Activated T-helper 17 cell treated with anti-CD3 and anti-CD28 coated beads, Interleukin-2, amount 50 U/mL, for 72 hours (primary cell): Measurements from ENCODE around the gene STX1B. TPM values are rescaled to one million over a fixed set of nuclear protein-coding genes. Genes with fewer than 3 reads are reported as not detected.

ENCODE experiments used
- ATAC-seq: fragments of 150-1000 bp; cut with Tn5 transposase; replicated peaks from 2 replicates; pipeline ENCODE4 v1.10.0; 2021; ENCODE audit warnings: mild to moderate bottlenecking, moderate library complexity
- H3K27ac Mint-ChIP-seq: one replicate; pipeline ENCODE4 v1.8.0; 2022; ENCODE audit warnings: mixed read lengths
- H3K27me3 Mint-ChIP-seq: one replicate; pipeline ENCODE4 v1.8.0; 2022; ENCODE audit warnings: mixed read lengths
- H3K36me3 Mint-ChIP-seq: one replicate; pipeline ENCODE4 v1.8.0; 2022; ENCODE audit warnings: low read depth, mild to moderate bottlenecking, mixed read lengths
- H3K4me1 Mint-ChIP-seq: one replicate; pipeline ENCODE4 v1.8.0; 2022; ENCODE audit warnings: mixed read lengths
- H3K4me3 Mint-ChIP-seq: one replicate; pipeline ENCODE4 v1.8.0; 2022; ENCODE audit warnings: mild to moderate bottlenecking, mixed read lengths
- H3K9me3 Mint-ChIP-seq: one replicate; pipeline ENCODE4 v1.8.0; 2022; ENCODE audit warnings: mixed read lengths
- total RNA-seq, 2 donors: library from RNA; stranded (reverse); gene quantifications; one replicate each; pipeline ENCODE4 v1.2.3, GENCODE V29; 2022

Gene STX1B
- total RNA-seq, 2 donors from 2014 or later: 0.17 to 0.95 TPM

DNA sequence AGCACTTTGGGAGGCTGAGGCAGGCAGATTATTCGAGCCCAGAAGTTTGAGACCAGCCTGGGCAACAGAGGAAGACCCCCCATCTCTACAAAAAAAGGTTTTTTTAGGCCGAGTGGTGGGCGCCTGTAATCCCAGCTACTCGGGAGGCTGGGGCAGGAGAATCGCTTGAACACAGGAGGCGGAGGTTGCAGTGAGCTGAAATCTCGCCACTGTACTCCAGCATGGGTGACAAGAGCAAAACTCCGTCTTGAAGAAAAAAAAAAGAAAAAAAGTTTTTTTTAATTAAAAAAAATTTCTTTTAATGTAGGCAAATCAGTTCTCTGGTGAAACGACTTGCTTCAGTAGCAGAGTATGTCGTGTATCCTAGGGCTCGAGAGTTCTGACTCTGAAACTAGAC lies 14.5 kb downstream of the STX1B start:
- Mint-ChIP-seq H3K27me3 (no peaks in the 10 kb centered on the region), H3K36me3 (no peaks in the 10 kb centered on the region), H3K4me1 (peaks cover 6% of the 10 kb centered on the region), H3K9me3 (no peaks in the 10 kb centered on the region), H3K27ac (no peak overlapping the region), H3K4me3 (peak overlapping the region; percentile 70)
- ATAC-seq: no peak

DNA sequence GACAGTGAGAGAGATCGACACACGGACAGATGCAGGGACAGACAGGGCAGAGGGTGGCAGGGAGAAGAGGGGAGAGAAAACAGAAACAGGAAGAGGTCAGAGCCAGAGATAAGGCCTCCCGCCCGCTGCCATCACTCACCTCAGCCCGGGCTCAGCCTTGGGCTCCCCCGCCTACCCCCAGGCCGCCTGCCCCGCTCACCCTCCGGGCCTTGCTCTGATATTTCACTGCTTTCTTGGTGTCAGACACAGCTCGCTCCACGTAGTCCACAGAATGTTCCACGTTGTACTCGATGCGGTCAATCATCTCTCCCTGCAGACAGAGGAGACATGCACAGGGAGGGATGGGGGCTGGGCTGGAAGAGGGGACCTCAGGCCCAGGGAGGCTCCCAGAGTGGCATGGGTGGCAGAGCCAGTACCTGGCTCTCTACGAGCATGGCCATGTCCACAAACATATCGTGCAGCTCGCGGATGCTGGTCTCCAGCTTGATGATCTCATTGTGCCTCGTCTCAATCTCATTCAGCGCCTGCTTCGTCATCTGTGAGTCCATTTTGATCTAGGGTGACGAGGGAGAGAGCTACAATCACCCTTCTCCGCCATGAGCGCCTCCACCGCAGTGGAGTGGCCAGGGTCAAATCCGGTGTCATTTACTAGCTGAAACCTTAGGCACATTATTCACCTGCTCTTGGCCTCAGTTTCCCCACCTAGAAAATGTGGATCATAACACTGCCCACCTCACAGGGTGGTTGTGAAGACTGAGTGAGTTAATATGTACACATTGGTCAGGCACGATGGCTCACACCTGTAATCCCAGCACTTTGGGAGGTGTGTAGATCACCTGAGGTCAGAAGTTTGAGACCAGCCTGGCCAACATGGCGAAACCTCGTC lies 17.3 kb downstream of the STX1B start:
- Mint-ChIP-seq H3K27ac (no peak overlapping the region), H3K9me3 (no peaks in the 10 kb centered on the region), H3K4me1 (peaks cover 6% of the 10 kb centered on the region), H3K27me3 (no peaks in the 10 kb centered on the region), H3K36me3 (no peaks in the 10 kb centered on the region), H3K4me3 (no peak overlapping the region)
- no peak for ATAC-seq

DNA sequence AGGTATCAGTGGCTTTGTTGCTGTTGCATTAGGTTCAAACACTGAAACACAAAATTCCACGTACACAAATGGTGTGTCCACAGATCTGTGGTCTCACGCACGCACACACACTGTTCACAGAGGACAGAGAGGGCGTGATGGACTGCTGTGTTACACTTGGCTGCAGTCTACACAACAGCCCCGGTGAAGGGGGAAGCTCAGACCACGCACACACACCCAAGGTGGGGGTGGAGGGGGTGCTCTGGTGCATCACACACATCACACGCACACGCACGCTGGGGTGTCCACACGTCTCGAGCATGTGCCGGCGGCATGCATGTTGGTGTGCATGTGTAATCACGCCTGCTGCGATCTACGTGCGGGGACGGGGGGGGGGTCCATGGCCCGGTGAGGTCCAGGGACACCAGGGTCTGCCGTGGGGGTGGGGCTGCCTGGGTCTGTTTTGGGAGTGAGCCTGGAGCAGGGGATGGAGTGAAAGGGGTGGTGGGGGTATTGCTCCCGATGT lies 18.1 kb downstream of the STX1B start:
- no peaks in the 10 kb centered on the region for H3K27me3 Mint-ChIP-seq
- no peak for ATAC-seq
- no peak overlapping the region for H3K27ac Mint-ChIP-seq
- no peaks in the 10 kb centered on the region for H3K36me3 Mint-ChIP-seq
- H3K4me3 Mint-ChIP-seq: no peak overlapping the region
- H3K4me1 Mint-ChIP-seq: peaks cover 6% of the 10 kb centered on the region
- no peaks in the 10 kb centered on the region for H3K9me3 Mint-ChIP-seq

DNA sequence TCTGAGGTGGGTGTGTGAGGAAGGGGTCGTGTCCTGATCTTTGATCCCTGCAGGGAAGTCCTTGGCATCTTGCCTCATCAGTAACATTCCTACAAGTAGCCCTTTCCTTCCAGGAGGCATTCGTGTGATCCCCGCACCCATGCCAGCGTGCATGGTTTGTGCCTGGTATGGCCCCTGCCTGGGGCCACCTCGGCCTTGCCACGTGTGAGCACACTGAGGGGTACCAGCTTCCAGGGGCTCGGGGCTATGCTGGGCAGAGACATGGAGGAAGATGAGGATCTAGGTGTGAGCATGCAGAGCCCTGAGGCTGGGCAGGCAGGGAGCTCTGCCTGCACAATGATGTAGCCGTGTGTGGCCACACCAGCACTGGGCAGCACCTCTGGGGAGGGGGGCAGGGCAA lies 19.4 kb downstream of the STX1B start:
- Mint-ChIP-seq H3K27me3 (no peaks in the 10 kb centered on the region), H3K36me3 (no peaks in the 10 kb centered on the region), H3K4me3 (no peak overlapping the region), H3K27ac (no peak overlapping the region), H3K9me3 (no peaks in the 10 kb centered on the region), H3K4me1 (peaks cover 6% of the 10 kb centered on the region)
- ATAC-seq: no peak

DNA sequence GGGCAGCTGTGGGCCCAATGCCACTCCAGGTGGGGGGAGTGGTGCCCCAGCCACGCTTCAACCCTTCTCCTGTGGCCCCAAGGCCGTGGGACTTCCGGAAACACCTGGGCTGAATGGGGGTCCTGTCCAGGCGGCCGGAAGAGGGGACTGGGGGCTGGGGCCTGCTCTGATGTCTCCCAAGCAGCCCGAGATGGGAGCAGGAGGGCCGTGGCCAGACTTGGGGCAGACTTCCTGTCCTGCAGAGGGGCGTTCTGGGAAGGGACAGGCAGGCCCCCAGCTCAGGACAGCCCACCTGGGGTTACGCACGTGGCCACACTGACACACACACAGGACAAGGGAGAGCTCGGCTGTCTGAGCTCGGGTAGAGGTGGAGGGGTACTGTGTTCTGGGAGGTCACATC lies 20.3 kb downstream of the STX1B start:
- H3K4me1 Mint-ChIP-seq: peaks cover 6% of the 10 kb centered on the region
- no peak overlapping the region for H3K27ac Mint-ChIP-seq
- no peak for ATAC-seq
- no peaks in the 10 kb centered on the region for H3K27me3 Mint-ChIP-seq
- no peaks in the 10 kb centered on the region for H3K36me3 Mint-ChIP-seq
- no peak overlapping the region for H3K4me3 Mint-ChIP-seq
- H3K9me3 Mint-ChIP-seq: no peaks in the 10 kb centered on the region

DNA sequence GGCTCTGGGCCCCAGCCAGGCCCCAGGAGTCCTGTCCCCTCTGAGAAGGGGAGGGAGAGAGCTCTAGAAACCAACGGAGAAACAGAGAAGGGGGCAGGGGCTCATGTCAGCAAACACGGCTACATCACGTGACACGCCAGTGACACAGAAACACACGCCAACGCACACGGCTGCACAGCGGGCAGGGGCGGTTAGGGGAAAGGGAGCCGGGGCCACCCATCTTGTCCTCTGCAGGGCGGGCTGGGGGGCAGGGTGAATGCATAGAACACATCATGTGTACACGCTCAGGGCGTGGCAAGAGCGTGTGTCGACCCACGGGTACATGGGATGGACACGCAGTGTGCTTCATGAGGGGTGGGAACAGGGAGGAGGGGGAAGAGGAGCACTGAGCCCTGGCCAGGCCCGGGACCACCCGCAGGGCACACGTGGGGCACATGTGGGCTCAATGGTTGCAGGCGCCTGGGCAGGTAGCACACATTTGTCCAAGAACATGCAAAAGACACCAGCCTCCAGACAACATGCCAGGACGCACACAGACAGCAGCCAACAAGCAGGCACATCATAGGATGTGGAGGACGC lies 20.9 kb downstream of the STX1B start:
- Mint-ChIP-seq H3K36me3 (no peaks in the 10 kb centered on the region), H3K27me3 (no peaks in the 10 kb centered on the region), H3K27ac (no peak overlapping the region), H3K9me3 (no peaks in the 10 kb centered on the region), H3K4me1 (peaks cover 2% of the 10 kb centered on the region), H3K4me3 (no peak overlapping the region)
- ATAC-seq: no peak

DNA sequence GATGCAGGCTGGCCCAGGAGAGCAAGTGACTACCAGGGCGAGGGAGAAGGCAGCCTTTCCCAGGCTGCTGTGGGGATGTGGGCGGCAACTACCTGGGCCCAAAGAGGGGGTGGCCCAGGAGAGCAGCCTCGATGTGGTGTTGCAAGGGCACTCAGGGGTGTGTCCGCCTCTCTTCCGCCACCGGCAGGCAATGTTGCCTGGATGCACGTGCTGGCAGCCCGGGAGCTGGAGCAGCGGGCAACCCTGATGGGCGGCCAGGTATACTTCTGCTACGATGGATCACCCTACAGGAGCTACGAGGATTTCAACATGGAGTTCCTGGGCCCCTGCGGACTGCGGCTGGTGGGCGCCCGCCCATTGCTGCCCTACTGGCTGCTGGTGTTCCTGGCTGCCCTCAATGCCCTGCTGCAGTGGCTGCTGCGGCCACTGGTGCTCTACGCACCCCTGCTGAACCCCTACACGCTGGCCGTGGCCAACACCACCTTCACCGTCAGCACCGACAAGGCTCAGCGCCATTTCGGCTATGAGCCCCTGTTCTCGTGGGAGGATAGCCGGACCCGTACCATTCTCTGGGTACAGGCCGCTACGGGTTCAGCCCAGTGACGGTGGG lies 22.8 kb downstream of the STX1B start:
- no peak overlapping the region for H3K4me3 Mint-ChIP-seq
- H3K27me3 Mint-ChIP-seq: no peaks in the 10 kb centered on the region
- peaks cover 19% of the 10 kb centered on the region for H3K36me3 Mint-ChIP-seq
- H3K9me3 Mint-ChIP-seq: no peaks in the 10 kb centered on the region
- no peaks in the 10 kb centered on the region for H3K4me1 Mint-ChIP-seq
- H3K27ac Mint-ChIP-seq: no peak overlapping the region
- no peak for ATAC-seq

DNA sequence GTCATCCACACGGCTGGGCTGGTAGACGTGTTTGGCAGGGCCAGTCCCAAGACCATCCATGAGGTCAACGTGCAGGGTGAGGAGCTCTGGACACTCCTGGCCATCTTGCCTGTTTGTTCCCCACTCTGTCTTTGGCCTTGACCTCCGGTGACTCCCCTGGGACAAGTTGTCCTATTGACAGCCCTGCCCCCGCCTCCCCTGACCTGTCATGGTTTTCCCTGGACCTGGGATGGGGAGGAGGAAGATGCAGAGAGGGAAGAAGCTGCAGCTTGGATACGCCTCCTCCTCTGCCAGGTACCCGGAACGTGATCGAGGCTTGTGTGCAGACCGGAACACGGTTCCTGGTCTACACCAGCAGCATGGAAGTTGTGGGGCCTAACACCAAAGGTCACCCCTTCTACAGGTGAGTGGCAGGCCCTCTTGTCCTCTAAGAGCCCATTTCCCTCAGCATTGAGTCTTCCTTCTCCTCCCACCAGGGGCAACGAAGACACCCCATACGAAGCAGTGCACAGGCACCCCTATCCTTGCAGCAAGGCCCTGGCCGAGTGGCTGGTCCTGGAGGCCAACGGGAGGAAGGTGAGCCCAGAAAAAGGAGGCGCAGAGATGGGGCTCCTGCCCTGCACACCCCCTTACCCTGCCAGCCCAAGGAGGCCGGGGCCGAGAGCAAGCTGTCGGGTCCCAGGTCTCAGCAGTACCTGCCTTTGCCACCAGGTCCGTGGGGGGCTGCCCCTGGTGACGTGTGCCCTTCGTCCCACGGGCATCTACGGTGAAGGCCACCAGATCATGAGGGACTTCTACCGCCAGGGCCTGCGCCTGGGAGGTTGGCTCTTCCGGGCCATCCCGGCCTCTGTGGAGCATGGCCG lies 24.1 kb downstream of the STX1B start:
- H3K9me3 Mint-ChIP-seq: no peaks in the 10 kb centered on the region
- no peak for ATAC-seq

DNA sequence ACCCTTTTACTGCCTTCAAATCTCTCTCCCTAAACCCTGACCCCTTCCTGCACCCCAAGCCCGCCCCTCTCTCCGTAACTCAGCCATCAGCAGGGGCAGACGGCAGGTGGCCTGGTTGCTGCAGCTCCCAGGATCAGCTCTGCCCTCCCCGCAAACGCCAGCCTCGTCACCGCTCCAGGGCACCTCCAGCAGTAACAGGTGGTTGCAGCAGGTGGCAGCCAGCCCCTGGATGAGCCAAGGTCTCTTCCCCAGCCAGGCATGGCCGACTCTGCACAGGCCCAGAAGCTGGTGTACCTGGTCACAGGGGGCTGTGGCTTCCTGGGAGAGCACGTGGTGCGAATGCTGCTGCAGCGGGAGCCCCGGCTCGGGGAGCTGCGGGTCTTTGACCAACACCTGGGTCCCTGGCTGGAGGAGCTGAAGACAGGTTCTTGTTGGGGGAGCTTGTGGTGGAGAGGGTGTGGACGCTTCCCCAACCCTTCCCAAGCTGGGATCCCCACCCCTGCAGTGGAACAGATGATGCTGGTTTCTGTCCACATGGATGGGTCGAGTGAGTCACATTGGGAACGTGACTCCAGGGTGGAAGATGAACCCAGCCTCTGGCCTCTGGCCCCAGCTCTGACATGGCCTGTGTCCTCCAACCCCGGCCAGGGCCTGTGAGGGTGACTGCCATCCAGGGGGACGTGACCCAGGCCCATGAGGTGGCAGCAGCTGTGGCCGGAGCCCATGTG lies 24.9 kb downstream of the STX1B start:
- peak; percentile 30 for ATAC-seq
- peaks cover 36% of the 10 kb centered on the region for H3K36me3 Mint-ChIP-seq
- no peaks in the 10 kb centered on the region for H3K27me3 Mint-ChIP-seq
- H3K27ac Mint-ChIP-seq: no peak overlapping the region
- peak overlapping the region; percentile 32 for H3K4me3 Mint-ChIP-seq
- no peaks in the 10 kb centered on the region for H3K4me1 Mint-ChIP-seq
- H3K9me3 Mint-ChIP-seq: no peaks in the 10 kb centered on the region

More for the DNA sequence above, 24.1 kb downstream of the STX1B start:
- H3K4me3 Mint-ChIP-seq: no peak overlapping the region
- H3K27ac Mint-ChIP-seq: no peak overlapping the region
- no peaks in the 10 kb centered on the region for H3K27me3 Mint-ChIP-seq
- no peaks in the 10 kb centered on the region for H3K4me1 Mint-ChIP-seq
- peaks cover 32% of the 10 kb centered on the region for H3K36me3 Mint-ChIP-seq

DNA sequence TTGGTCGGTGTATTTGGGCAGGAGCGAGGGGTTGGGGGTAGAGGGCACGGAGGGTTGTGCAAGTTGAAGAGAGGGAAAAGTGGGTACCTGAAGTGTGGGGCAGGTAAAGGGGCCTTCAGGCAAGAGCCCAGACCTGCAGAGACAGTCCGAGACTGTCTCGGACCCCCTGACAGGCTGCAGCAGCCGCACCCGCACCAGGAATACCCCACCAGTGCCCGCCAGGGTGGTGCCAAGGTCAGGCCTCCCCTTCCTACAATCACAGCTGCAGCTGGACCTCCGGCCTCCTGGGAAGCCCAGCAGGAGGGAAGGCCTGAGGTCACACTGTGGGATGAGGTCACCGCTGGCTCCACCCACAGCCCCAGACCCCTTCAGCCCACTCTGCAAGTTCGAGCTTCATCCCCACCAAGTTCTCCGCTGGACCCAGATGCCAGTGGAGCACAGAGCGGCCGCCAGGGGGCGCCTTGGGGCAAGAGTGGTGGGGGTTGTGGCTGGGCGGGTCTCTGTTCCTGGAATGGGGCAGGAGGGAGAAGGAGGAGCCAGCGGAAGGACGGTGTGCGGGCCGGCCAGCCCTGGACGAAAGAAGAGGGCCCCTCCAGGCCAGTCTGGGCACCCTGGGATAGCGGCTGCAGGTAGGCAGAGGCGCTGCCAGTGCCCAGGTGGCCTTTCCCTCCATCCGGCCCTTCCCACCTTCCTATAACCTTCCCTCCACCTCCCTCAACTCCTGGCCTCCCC lies 25.6 kb downstream of the STX1B start, which contains the start of gene HSD3B7:
Gene HSD3B7, plus strand, starts transcription at position 539 of the 732 bp plus-strand sequence. CDS start 452 bp downstream, outside the sequence.
- peak within 1 kb of the TSS; percentile 32 for H3K4me3 Mint-ChIP-seq
- no peaks in the 10 kb centered on the region for H3K27me3 Mint-ChIP-seq
- H3K27ac Mint-ChIP-seq: no peak within 1 kb of the TSS

DNA sequence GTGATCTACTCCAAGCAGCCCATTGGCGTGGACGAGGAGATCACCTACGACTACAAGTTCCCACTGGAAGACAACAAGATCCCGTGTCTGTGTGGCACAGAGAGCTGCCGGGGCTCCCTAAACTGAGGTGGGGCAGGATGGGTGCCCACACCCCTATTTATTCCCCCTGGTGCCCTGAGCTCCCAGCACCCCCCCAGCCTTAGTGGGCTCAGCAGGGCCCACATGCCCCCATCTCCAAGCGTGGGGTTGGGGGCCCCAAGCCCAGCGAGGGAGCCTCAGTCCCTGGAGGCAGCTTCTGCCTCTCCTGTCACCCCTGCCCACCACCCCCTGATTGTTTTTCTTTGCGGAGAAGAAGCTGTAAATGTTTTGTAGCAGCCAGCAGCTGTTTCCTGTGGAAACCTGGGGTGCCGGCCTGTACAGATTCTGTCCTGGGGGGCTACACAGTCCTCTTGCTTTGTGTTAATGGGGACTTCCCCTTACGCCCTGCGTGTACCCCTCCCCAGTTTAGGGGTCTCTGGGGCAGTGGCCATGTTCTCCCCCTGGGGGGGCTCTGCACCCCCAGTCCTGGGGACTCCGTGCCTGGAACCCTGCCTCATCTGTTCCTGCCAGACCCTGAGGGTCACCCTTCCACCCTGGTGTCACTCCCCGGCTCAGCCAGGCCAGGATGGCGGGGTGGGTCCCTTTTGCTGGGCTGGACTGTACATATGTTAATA lies 26.4 kb downstream of the STX1B start:
- no peak for ATAC-seq
- no peaks in the 10 kb centered on the region for H3K27me3 Mint-ChIP-seq
- no peak overlapping the region for H3K27ac Mint-ChIP-seq
- no peak overlapping the region for H3K4me3 Mint-ChIP-seq
- no peaks in the 10 kb centered on the region for H3K4me1 Mint-ChIP-seq
- peaks cover 42% of the 10 kb centered on the region for H3K36me3 Mint-ChIP-seq
- no peaks in the 10 kb centered on the region for H3K9me3 Mint-ChIP-seq

More for the DNA sequence above, 25.6 kb downstream of the STX1B start, which contains the start of gene HSD3B7:
- no peaks in the 10 kb centered on the region for H3K9me3 Mint-ChIP-seq
- peaks cover 42% of the 10 kb centered on the region for H3K36me3 Mint-ChIP-seq
- peak; percentile 94 for ATAC-seq
- H3K4me1 Mint-ChIP-seq: no peaks in the 10 kb centered on the region

DNA sequence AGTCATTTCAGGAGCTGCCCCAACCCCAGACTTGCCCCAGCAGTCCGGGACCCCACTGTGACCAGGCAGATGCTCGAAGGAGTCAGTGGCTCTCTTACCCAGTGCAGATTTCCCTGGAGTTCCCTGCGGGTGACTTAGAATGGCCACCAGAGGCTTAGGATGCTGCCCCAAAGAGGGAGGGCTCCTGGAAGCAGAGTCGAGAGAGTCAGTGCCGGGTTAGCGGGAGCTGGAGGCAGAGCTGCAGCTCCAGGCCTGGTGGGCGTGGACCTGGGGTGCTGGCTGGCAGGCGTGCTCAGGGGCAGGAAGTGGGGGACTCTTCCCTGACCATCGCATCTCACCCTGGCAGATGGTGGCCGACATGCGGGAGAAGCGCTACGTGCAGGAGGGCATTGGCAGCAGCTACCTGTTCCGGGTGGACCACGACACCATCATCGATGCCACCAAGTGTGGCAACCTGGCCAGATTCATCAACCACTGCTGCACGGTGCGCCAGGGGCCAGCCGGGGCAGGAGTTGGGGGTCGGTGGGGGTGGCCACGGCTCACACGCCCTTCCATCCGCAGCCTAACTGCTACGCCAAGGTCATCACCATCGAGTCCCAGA lies 27.0 kb downstream of the STX1B start:
- H3K27me3 Mint-ChIP-seq: no peaks in the 10 kb centered on the region
- ATAC-seq: no peak
- no peaks in the 10 kb centered on the region for H3K4me1 Mint-ChIP-seq
- peaks cover 49% of the 10 kb centered on the region for H3K36me3 Mint-ChIP-seq
- no peak overlapping the region for H3K4me3 Mint-ChIP-seq
- no peak overlapping the region for H3K27ac Mint-ChIP-seq
- no peaks in the 10 kb centered on the region for H3K9me3 Mint-ChIP-seq
